Heart right ventricle (tissue), 16 donors: Measurements from ENCODE around the gene CDH23. TPM values are rescaled to one million over a fixed set of nuclear protein-coding genes. Genes with fewer than 3 reads are reported as not detected.

Experiments
- ATAC-seq, 8 donors: fragments of 200-7000 bp; cut with Tn5 transposase; one replicate each; pipeline ENCODE4 v1.9.1; 2020; ENCODE audit warnings: mild to moderate bottlenecking in 8 of 8, moderate library complexity in 8 of 8, moderate number of reproducible peaks in 1 of 8
- DNase-seq, 2 donors: peaks; one replicate each; pipeline ENCODE4 v3.0.0-alpha.2; 2020
- H3K27ac ChIP-seq, 10 donors: fragments of 200-600 bp; sonication (generic) in 2 of 10; one replicate each; pipeline versions ENCODE4 v1.5.0 to v1.8.0; 2020 to 2022; ENCODE audit warnings: mild to moderate bottlenecking in 3 of 10
- H3K27me3 ChIP-seq, 7 donors: fragments of 200-600 bp; one replicate each; pipeline ENCODE4 v1.8.0; 2021 to 2022; ENCODE audit warnings: mild to moderate bottlenecking in 2 of 7
- H3K36me3 ChIP-seq, 9 donors: fragments of 200-600 bp; sonication (generic) in 1 of 9; one replicate each; pipeline versions ENCODE4 v1.5.0 to v1.8.0; 2020 to 2022; ENCODE audit warnings: mild to moderate bottlenecking in 2 of 9
- H3K4me1 ChIP-seq, 9 donors: fragments of 200-600 bp; sonication (generic) in 1 of 9; one replicate each; pipeline versions ENCODE4 v1.5.0 to v1.8.0; 2020 to 2022; ENCODE audit warnings: mild to moderate bottlenecking in 4 of 9
- H3K4me3 ChIP-seq, 10 donors: fragments of 200-600 bp; sonication (generic) in 2 of 10; one replicate each; pipeline versions ENCODE4 v1.5.0 to v1.8.0; 2020 to 2022; ENCODE audit warnings: mild to moderate bottlenecking in 7 of 10, moderate library complexity in 2 of 10
- H3K9me3 ChIP-seq, 11 donors: fragments of 200-600 bp in 10 of 11; sonication (generic) in 2 of 11; one replicate each; pipeline versions ENCODE4 v1.5.0 to v1.8.0; 2013 to 2022; ENCODE audit warnings: mild to moderate bottlenecking in 2 of 11, control low read depth in 1 of 11, moderate library complexity in 1 of 11
- CTCF ChIP-seq, 9 donors: fragments of 200-600 bp; sonication (generic) in 2 of 9; IDR thresholded peaks; one replicate each; pipeline versions ENCODE4 v1.5.0 to v1.8.0; 2021 to 2022; ENCODE audit warnings: antibody characterized with exemption in 9 of 9, mild to moderate bottlenecking in 5 of 9, moderate library complexity in 1 of 9
- WGBS, 2 donors: extraction: QIAGEN DNeasy Blood & Tissue Kit; methylation state at CpG; one replicate each; pipeline ENCODE4 v1.1.7; 2013; ENCODE audit warnings: inconsistent platforms in 1 of 2; 5-methylcytosine and 5-hydroxymethylcytosine counted together
- intact Hi-C, 10 donors: fragments of 100-400 bp; cut with DNase I; formaldehyde crosslinking; loops; one replicate each; pipeline versions ENCODE4 v1.11.1 to v1.14.2; 2022
- polyA plus RNA-seq, 2 donors: library from polyadenylated mRNA; stranded (reverse); fragments of 200-250 nt; gene quantifications; one replicate each; pipeline ENCODE4 v1.2.3, GENCODE V29; 2013
- total RNA-seq, 10 donors: library from RNA; stranded (reverse); fragmentation: NEBNext Ultra II Directional in 3 of 10; extraction: Animal tissue kit (Norgen Biotek cat#: 25700) in 3 of 10; gene quantifications; one replicate each; pipeline versions ENCODE4 v1.2.1 to v1.2.4, GENCODE V29; 2021 to 2023
- donor health status: Arrhythmogenic right ventricular cardiomyopathy.
- donor health status: ischemic (EF 13 %, LVEDD 7.1; RV severe dilation, severe dysfunction).
- donor health status: healthy with polysubstance abuse.
- donor health status: DM: no; HTN: yes; CAD: no.
- donor health status: DM: no; HTN: no; CAD: no.
- donor health status: ischemic (EF 25% LVEDD 6.9; RV normal size, moderate dysfunction).
- donor health status: ischemic (EF 25% LVEDD 5.7; RV mildly dilated, moderate dysfunction).
- donor health status: healthy.
- donor health status: DM: yes; HTN: yes; CAD: no.
- donor health status: Ischemic cardiomyopathy.
- donor health status: ischemic (EF 35%, LVEDD 5.7; RV mildly dilated, moderate dysfunction).
- donor health status: nonischemic (EF 11% LVEDD 7.7; RV severe dilation, severe dysfunction).
- donor health status: DM: yes; HTN: yes; CAD: no.
- donor health status: PGD.
- donor health status: ischemic (EF 29% LVEDD 5.4; RV normal size, mild dysfunction).
- donor health status: nonischemic (EF 23%, LVEDD 6.1; RV moderate dilation, normal function).

Gene CDH23
- total and polyA plus RNA-seq, 12 donors: 1.1 to 7.7 (median 4.6) TPM

DNA sequence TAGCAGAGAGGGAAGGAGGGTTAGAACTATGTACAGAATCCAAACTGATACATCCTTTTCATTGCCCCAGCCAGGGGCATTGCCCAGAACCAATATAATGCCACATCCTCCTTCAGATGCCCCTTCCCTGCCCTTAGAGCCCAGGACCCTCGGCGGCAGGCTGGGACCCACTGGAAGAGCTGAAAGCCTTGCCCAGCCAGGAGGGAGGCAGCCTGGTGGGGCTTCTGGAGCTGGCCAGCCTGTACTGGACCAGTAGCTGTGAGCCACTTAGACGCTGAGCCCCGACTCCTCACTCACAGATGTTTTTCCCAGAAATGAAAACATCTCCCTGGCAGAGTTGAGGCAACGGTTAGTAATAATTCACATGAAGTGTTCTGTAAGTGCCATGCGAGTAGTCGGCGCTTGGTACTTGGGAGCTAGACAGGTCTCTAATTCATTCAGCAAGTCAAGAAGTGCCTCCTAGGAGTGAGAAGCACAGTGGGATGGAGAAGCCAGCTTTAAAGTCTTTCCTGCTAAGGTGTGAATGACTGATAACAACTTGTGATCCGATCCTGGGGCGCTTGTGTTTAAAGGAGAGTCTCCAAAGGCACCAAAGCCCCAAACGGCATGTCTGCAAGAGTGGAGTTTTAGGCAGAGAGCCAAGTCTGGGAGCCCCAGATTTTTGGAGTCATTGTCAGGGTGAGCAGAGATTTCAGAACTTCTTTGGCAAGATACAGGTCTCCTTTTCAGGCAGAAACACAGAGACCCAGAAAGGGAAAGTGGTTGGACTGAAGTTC, 366.8 kb downstream of the CDH23 start:
- no peak for ATAC-seq
- no peak for DNase-seq
- 69 to 76% methylated on average over 11 of the region's 11 CpGs for WGBS, 2 donors
- intact Hi-C loops: no loop called here
- Histone ChIP-seq H3K27ac (peak overlapping the region in 8 of 10 donors; percentile 2 to 99 (median 15)), H3K4me1 (peaks cover 28 to 93% (median 84%) of the 10 kb centered on the region in 9 donors), H3K27me3 (no peaks in the 10 kb centered on the region), H3K4me3 (no peak overlapping the region), H3K9me3 (no peaks in the 10 kb centered on the region), H3K36me3 (peaks cover 0 to 80% (median 22%) of the 10 kb centered on the region in 9 donors)
- TF ChIP-seq CTCF (IDR thresholded peaks at IDR 0.05): peak in 1 of 9 donors; percentile 2

DNA sequence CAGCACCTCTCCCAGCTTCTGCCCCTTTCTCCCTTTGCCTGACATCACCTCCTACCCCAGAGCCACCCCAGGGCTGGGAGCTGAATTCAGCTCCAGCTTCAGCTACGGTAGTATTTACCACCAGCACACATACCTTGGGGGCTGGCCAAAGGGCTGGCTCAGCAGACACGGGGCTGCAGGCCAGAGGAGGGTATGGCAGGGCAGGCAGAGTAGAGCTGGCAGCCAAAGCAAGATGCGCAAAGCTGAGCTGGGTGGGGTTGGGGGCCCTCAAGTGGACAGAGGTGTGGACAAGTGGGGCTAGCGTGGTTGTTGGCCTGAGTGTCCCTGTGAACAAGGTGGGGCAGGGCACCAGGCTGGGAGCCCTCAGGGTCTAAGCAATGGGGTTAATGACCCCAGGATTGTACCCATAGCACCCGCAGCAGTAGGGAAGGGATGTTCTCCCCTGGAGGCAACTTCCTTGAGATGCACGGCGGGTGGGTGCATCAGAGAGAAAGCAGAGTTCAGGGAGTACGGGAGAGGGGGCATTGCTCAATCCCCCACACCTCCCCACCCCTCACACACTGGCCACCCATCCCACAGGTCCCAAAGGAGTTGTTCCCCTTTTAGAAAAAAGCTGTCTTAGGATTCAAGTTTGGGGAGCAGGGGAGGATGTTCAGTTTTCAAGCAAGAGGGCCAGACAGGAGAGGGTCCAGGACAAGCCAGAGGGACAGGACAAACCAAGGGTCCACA, 368.6 kb downstream of the CDH23 start:
- Histone ChIP-seq H3K4me1 (peaks cover 41 to 100% (median 100%) of the 10 kb centered on the region in 9 donors), H3K36me3 (peaks cover 0 to 76% (median 14%) of the 10 kb centered on the region in 9 donors), H3K9me3 (no peaks in the 10 kb centered on the region), H3K27me3 (no peaks in the 10 kb centered on the region), H3K4me3 (no peak overlapping the region), H3K27ac (peak overlapping the region; percentile 31 to 99 (median 98))
- peak; percentile 70 to 71 for DNase-seq
- intact Hi-C loops: no loop called here
- peak in 2 of 9 donors; percentile 10 to 16 for TF ChIP-seq CTCF (IDR thresholded peaks at IDR 0.05)
- ATAC-seq: peak in 6 of 8 donors; percentile 15 to 63 (median 42)
- WGBS, 2 donors: 41 to 44% methylated on average over 8 of the region's 8 CpGs

GRCh38 chr10:71765906-71766716, 369.4 kb downstream of the CDH23 start:
- 64 to 65% methylated on average over 22 of the region's 22 CpGs for WGBS, 2 donors
- Histone ChIP-seq H3K4me3 (peak overlapping the region in 1 of 10 donors; percentile 3), H3K4me1 (peaks cover 47 to 100% (median 100%) of the 10 kb centered on the region in 9 donors), H3K27me3 (no peaks in the 10 kb centered on the region), H3K9me3 (no peaks in the 10 kb centered on the region), H3K36me3 (peaks cover 0 to 68% (median 6%) of the 10 kb centered on the region in 9 donors), H3K27ac (peak overlapping the region; percentile 31 to 99 (median 98))
- intact Hi-C loops: no loop called here
- DNase-seq (peak in 1 of 2 donors; percentile 38), ATAC-seq (peak in 6 of 8 donors; percentile 1 to 16 (median 3))
- no peak for TF ChIP-seq CTCF (IDR thresholded peaks at IDR 0.05)
